Forelimb muscle (tissue), 1 donor: ENCODE measurements around the gene ROR2. TPM values are rescaled to one million over a fixed set of nuclear protein-coding genes. Genes with fewer than 3 reads are reported as not detected.
A peak's percentile ranks its signal among the peaks of the same experiment; 100 is the strongest.
"Not testable (repeated sequence)": the region's sequence is repeated elsewhere in the genome, so short reads cannot be mapped to it uniquely, and the experiment has no call there.

Experiments
- DNase-seq: peaks from one replicate; pipeline ENCODE4 v3.0.0-alpha.2; 2013; ENCODE audit warnings: low read depth
- polyA plus RNA-seq: library from polyadenylated mRNA; unstranded; fragments of 120-200 nt; gene quantifications from one replicate; pipeline ENCODE4 v1.2.1, GENCODE V29; 2013; ENCODE audit not compliant: insufficient read length

ROR2 gene
- polyA plus RNA-seq: 2.7 TPM

- no peak for DNase-seq
These were observed at the start of gene ROR2 for GRCh38 chr9:91949946-91950664. Gene ROR2 (minus strand): TSS chr9:91950228.

GRCh38 chr9:91995000-91995655, 45.1 kb upstream of the ROR2 start:
- no peak for DNase-seq

GRCh38 chr9:91994422-91994821, 44.4 kb upstream of the ROR2 start:
- DNase-seq: no peak

GRCh38 chr9:91992461-91993041, 42.5 kb upstream of the ROR2 start:
- peak; percentile 20 for DNase-seq

- peak; percentile 28 for DNase-seq
These were observed 41.8 kb upstream of the ROR2 start for GRCh38 chr9:91991721-91992341.

GRCh38 chr9:91986248-91986647, 36.2 kb upstream of the ROR2 start:
- DNase-seq: no peak

- no peak for DNase-seq
These were observed 35.7 kb upstream of the ROR2 start for GRCh38 chr9:91985692-91986091.

- no peak for DNase-seq
These were observed 28.8 kb upstream of the ROR2 start for GRCh38 chr9:91978740-91979414.

- not testable (repeated sequence) for DNase-seq
These were observed 25.2 kb upstream of the ROR2 start for GRCh38 chr9:91975254-91975653.

- no peak for DNase-seq
These were observed 22.7 kb upstream of the ROR2 start for GRCh38 chr9:91972711-91973110.

- DNase-seq: no peak
These were observed 22.1 kb upstream of the ROR2 start for GRCh38 chr9:91972076-91972626.

GRCh38 chr9:91967259-91967658, 17.2 kb upstream of the ROR2 start:
- no peak for DNase-seq

GRCh38 chr9:91966503-91966902, 16.5 kb upstream of the ROR2 start:
- DNase-seq: no peak

- no peak for DNase-seq
These were observed 13.7 kb upstream of the ROR2 start for GRCh38 chr9:91963711-91964240.

- no peak for DNase-seq
These were observed 10.3 kb upstream of the ROR2 start for GRCh38 chr9:91960367-91960766.

GRCh38 chr9:91958174-91958573, 8.1 kb upstream of the ROR2 start:
- DNase-seq: peak; percentile 74

GRCh38 chr9:91954841-91955471, 4.9 kb upstream of the ROR2 start:
- DNase-seq: no peak

- DNase-seq: no peak
These were observed 3.7 kb upstream of the ROR2 start for GRCh38 chr9:91953718-91954117.

GRCh38 chr9:91951944-91952520, 2.0 kb upstream of the ROR2 start:
- no peak for DNase-seq

- DNase-seq: no peak
These were observed 559 bp downstream of the ROR2 start for GRCh38 chr9:91949392-91949945.
